Activated CD4-positive, alpha-beta T cell treated with anti-CD3 and anti-CD28 coated beads for 36 hours (primary cell): ENCODE measurements around the gene TTC34. TPM values are rescaled to one million over a fixed set of nuclear protein-coding genes. Genes with fewer than 3 reads are reported as not detected.

Source experiments
- ATAC-seq: fragments of 200-7000 bp; cut with Tn5 transposase; one replicate; pipeline ENCODE4 v1.10.0; 2021; ENCODE audit warnings: mild to moderate bottlenecking, moderate library complexity
- CTCF ChIA-PET: fragments of 350-600 bp; sonication (Branson Sonifier 250); formaldehyde crosslinking; loops from one replicate; lab custom pipeline; 2021; ENCODE audit warnings: antibody characterized with exemption; lab: Charles Lee
- POLR2A ChIA-PET: fragments of 350-600 bp; sonication (Branson Sonifier 250); formaldehyde crosslinking; loops from one replicate; lab custom pipeline; 2021; ENCODE audit warnings: antibody characterized with exemption, inconsistent platforms; lab: Charles Lee
- DNase-seq: peaks from one replicate; pipeline ENCODE4 v3.0.0-alpha.2; 2020
- H3K27ac Mint-ChIP-seq: one replicate; pipeline ENCODE4 v1.8.0; 2021; ENCODE audit warnings: mixed read lengths
- H3K27me3 Mint-ChIP-seq: one replicate; pipeline ENCODE4 v1.8.0; 2021; ENCODE audit warnings: mixed read lengths
- H3K36me3 Mint-ChIP-seq: one replicate; pipeline ENCODE4 v1.8.0; 2021; ENCODE audit warnings: low read depth, mixed read lengths
- H3K4me1 Mint-ChIP-seq: one replicate; pipeline ENCODE4 v1.8.0; 2021; ENCODE audit warnings: mixed read lengths
- H3K4me3 Mint-ChIP-seq: one replicate; pipeline ENCODE4 v1.8.0; 2021; ENCODE audit warnings: mild to moderate bottlenecking, moderate library complexity, mixed read lengths
- H3K9me3 Mint-ChIP-seq: one replicate; pipeline ENCODE4 v1.8.0; 2021; ENCODE audit warnings: low read depth, mixed read lengths
- intact Hi-C, 2 experiments: fragments of 100-400 bp; cut with DNase I in 1 of 2; cut with micrococcal nuclease in 1 of 2; formaldehyde crosslinking; loops; one replicate each; pipeline versions ENCODE4 v1.14.2 to v1.15.1; 2022 to 2024; cut with DNase I, micrococcal nuclease
- total RNA-seq, 2 experiments: library from RNA; stranded (reverse); gene quantifications; one replicate each; pipeline ENCODE4 v1.2.3, GENCODE V29; 2021

The TTC34 gene
- total RNA-seq, 2 experiments from 2014 or later = 1.3 TPM

GRCh38 chr1:2834741-2835564 is 33.5 kb upstream of the TTC34 start:
- Mint-ChIP-seq H3K4me3 (no peak overlapping the region), H3K36me3 (no peaks in the 10 kb centered on the region), H3K9me3 (no peaks in the 10 kb centered on the region), H3K27me3 (no peaks in the 10 kb centered on the region), H3K4me1 (peaks cover 6% of the 10 kb centered on the region), H3K27ac (no peak overlapping the region)
- POLR2A ChIA-PET = no interaction called here
- intact Hi-C loops = no loop called here
- ATAC-seq (no peak), DNase-seq (no peak)
- CTCF ChIA-PET = interaction anchor here (0.8 kb wide), 1 partner anchor 273 kb away, joined by 3 read pairs; no protein-coding TSS in a partner anchor

GRCh38 chr1:2834146-2834475 is 32.6 kb upstream of the TTC34 start:
- Mint-ChIP-seq H3K4me1 (no peaks in the 10 kb centered on the region), H3K4me3 (no peak overlapping the region), H3K27me3 (no peaks in the 10 kb centered on the region), H3K9me3 (no peaks in the 10 kb centered on the region), H3K36me3 (no peaks in the 10 kb centered on the region), H3K27ac (no peak overlapping the region)
- ChIA-PET CTCF (no interaction called here), POLR2A (no interaction called here)
- intact Hi-C loops = no loop called here
- ATAC-seq = no peak
- no peak for DNase-seq

GRCh38 chr1:2833454-2834145 is 32.1 kb upstream of the TTC34 start:
- intact Hi-C loops = no loop called here
- no peaks in the 10 kb centered on the region for H3K36me3 Mint-ChIP-seq
- POLR2A ChIA-PET = interaction anchor here (0.5 kb wide), 1 partner anchor 13 kb away, joined by 3 read pairs; no protein-coding TSS in a partner anchor
- no peaks in the 10 kb centered on the region for H3K9me3 Mint-ChIP-seq
- no peak overlapping the region for H3K4me3 Mint-ChIP-seq
- ATAC-seq (no peak), DNase-seq (no peak)
- H3K4me1 Mint-ChIP-seq = no peaks in the 10 kb centered on the region
- CTCF ChIA-PET = no interaction called here
- no peaks in the 10 kb centered on the region for H3K27me3 Mint-ChIP-seq
- no peak overlapping the region for H3K27ac Mint-ChIP-seq

GRCh38 chr1:2832506-2833453 is 31.3 kb upstream of the TTC34 start:
- POLR2A ChIA-PET = no interaction called here
- Mint-ChIP-seq H3K9me3 (no peaks in the 10 kb centered on the region), H3K27me3 (no peaks in the 10 kb centered on the region), H3K4me3 (no peak overlapping the region), H3K4me1 (no peaks in the 10 kb centered on the region), H3K27ac (no peak overlapping the region), H3K36me3 (no peaks in the 10 kb centered on the region)
- DNase-seq (no peak), ATAC-seq (no peak)
- CTCF ChIA-PET = interaction anchor here (0.6 kb wide), 1 partner anchor 14 kb away, joined by 4 read pairs; no protein-coding TSS in a partner anchor
- intact Hi-C loops = no loop called here

- H3K9me3 Mint-ChIP-seq = no peaks in the 10 kb centered on the region
- intact Hi-C loops = no loop called here
- ATAC-seq (no peak), DNase-seq (no peak)
- ChIA-PET POLR2A (interaction anchor here (0.6 kb wide), 1 partner anchor 400 kb away, joined by 3 read pairs; no protein-coding TSS in a partner anchor), CTCF (no interaction called here)
- no peak overlapping the region for H3K27ac Mint-ChIP-seq
- H3K4me1 Mint-ChIP-seq = no peaks in the 10 kb centered on the region
- H3K4me3 Mint-ChIP-seq = no peak overlapping the region
- no peaks in the 10 kb centered on the region for H3K36me3 Mint-ChIP-seq
- no peaks in the 10 kb centered on the region for H3K27me3 Mint-ChIP-seq
These were observed 30.2 kb upstream of the TTC34 start for GRCh38 chr1:2831596-2832212.

- intact Hi-C loops = no loop called here
- H3K27me3 Mint-ChIP-seq = no peaks in the 10 kb centered on the region
- no peaks in the 10 kb centered on the region for H3K9me3 Mint-ChIP-seq
- H3K4me1 Mint-ChIP-seq = no peaks in the 10 kb centered on the region
- DNase-seq = no peak
- POLR2A ChIA-PET = no interaction called here
- no peak overlapping the region for H3K27ac Mint-ChIP-seq
- H3K36me3 Mint-ChIP-seq = no peaks in the 10 kb centered on the region
- CTCF ChIA-PET = no interaction called here
- H3K4me3 Mint-ChIP-seq = no peak overlapping the region
- ATAC-seq = no peak
These were observed 29.4 kb upstream of the TTC34 start for GRCh38 chr1:2830761-2831425.

- H3K27ac Mint-ChIP-seq = no peak overlapping the region
- DNase-seq (no peak), ATAC-seq (no peak)
- no peaks in the 10 kb centered on the region for H3K4me1 Mint-ChIP-seq
- H3K36me3 Mint-ChIP-seq = no peaks in the 10 kb centered on the region
- intact Hi-C loops = no loop called here
- no peak overlapping the region for H3K4me3 Mint-ChIP-seq
- POLR2A ChIA-PET = no interaction called here
- CTCF ChIA-PET = interaction anchor here (0.6 kb wide), 1 partner anchor 786 kb away, joined by 4 read pairs; no protein-coding TSS in a partner anchor
- no peaks in the 10 kb centered on the region for H3K27me3 Mint-ChIP-seq
- H3K9me3 Mint-ChIP-seq = no peaks in the 10 kb centered on the region
These were observed 28.5 kb upstream of the TTC34 start for GRCh38 chr1:2829846-2830615.

GRCh38 chr1:2828586-2829250 is 27.2 kb upstream of the TTC34 start:
- no peak for DNase-seq

GRCh38 chr1:2826736-2827292 is 25.3 kb upstream of the TTC34 start:
- CTCF ChIA-PET = interaction anchor here (0.6 kb wide), 1 partner anchor 530 kb away, joined by 3 read pairs; no protein-coding TSS in a partner anchor
- no peak for ATAC-seq
- intact Hi-C loops = no loop called here
- POLR2A ChIA-PET = no interaction called here
- Mint-ChIP-seq H3K4me3 (no peak overlapping the region), H3K36me3 (no peaks in the 10 kb centered on the region), H3K27ac (no peak overlapping the region), H3K9me3 (no peaks in the 10 kb centered on the region), H3K4me1 (no peaks in the 10 kb centered on the region), H3K27me3 (peaks cover 3% of the 10 kb centered on the region)
- no peak for DNase-seq

More at GRCh38 chr1:2828586-2829250, 27.2 kb upstream of the TTC34 start:
- CTCF ChIA-PET = no interaction called here
- peaks cover 3% of the 10 kb centered on the region for H3K27me3 Mint-ChIP-seq
- no peaks in the 10 kb centered on the region for H3K4me1 Mint-ChIP-seq
- ATAC-seq = no peak
- intact Hi-C loops = no loop called here
- H3K27ac Mint-ChIP-seq = no peak overlapping the region
- no peak overlapping the region for H3K4me3 Mint-ChIP-seq
- POLR2A ChIA-PET = no interaction called here
- no peaks in the 10 kb centered on the region for H3K9me3 Mint-ChIP-seq
- no peaks in the 10 kb centered on the region for H3K36me3 Mint-ChIP-seq
